ENCODE results near the gene P4HA3. TPM values are rescaled to one million over a fixed set of nuclear protein-coding genes. Genes with fewer than 3 reads are reported as not detected.

P4HA3 gene
- total and polyA plus RNA-seq, 7 donors, result 0.03 to 2.2 (median 0.22) TPM; not detected in 1

DNA sequence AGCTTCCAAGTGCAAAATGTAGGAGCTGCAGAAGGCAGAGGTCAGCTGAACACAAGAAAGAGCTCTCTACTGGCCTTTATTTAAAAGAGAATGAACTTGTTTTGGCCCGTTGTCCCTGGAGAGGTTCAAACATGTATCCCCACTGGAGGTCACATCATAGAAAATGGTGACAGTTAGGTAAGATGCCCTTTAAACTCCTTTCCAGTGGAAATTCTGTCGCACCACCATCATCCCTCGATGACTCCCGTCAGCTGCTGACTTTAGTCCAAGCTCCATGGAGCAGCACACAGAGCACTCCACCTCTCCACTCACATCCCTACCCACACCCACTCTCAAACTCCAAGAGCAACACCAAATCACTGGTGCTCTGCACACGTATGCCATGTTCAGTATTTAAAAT is 15.2 kb upstream of the P4HA3 start:
- no peaks in the 10 kb centered on the region for H3K36me3 ChIP-seq (ENCODE audit: insufficient read depth in 1 of 2, low read depth in 1 of 2)
- ATAC-seq (no peak), DNase-seq (no peak)
- 65 to 78% (median 65%) methylated on average over 5 of the region's 5 CpGs for WGBS, 3 donors
- H3K9me3 ChIP-seq, result no peaks in the 10 kb centered on the region
- intact Hi-C loops (cut with DNase I), result loop anchor here in 1 of 2 donors (5.0 kb wide), 1 partner anchor 71 kb away; the partner anchor contains the start of gene PGM2L1
- peaks cover 33% of the 10 kb centered on the region for H3K4me1 ChIP-seq
- no peaks in the 10 kb centered on the region for H3K27me3 ChIP-seq (ENCODE audit: insufficient read depth in 3 of 3, low read length in 2 of 3)
- H3K4me3 ChIP-seq, result no peak overlapping the region
- H3K27ac ChIP-seq, result peak overlapping the region; percentile 91
- TF ChIP-seq, protein P1, sequence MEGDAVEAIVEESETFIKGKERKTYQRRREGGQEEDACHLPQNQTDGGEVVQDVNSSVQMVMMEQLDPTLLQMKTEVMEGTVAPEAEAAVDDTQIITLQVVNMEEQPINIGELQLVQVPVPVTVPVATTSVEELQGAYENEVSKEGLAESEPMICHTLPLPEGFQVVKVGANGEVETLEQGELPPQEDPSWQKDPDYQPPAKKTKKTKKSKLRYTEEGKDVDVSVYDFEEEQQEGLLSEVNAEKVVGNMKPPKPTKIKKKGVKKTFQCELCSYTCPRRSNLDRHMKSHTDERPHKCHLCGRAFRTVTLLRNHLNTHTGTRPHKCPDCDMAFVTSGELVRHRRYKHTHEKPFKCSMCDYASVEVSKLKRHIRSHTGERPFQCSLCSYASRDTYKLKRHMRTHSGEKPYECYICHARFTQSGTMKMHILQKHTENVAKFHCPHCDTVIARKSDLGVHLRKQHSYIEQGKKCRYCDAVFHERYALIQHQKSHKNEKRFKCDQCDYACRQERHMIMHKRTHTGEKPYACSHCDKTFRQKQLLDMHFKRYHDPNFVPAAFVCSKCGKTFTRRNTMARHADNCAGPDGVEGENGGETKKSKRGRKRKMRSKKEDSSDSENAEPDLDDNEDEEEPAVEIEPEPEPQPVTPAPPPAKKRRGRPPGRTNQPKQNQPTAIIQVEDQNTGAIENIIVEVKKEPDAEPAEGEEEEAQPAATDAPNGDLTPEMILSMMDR (IDR thresholded peaks at IDR 0.05), result no peak

DNA sequence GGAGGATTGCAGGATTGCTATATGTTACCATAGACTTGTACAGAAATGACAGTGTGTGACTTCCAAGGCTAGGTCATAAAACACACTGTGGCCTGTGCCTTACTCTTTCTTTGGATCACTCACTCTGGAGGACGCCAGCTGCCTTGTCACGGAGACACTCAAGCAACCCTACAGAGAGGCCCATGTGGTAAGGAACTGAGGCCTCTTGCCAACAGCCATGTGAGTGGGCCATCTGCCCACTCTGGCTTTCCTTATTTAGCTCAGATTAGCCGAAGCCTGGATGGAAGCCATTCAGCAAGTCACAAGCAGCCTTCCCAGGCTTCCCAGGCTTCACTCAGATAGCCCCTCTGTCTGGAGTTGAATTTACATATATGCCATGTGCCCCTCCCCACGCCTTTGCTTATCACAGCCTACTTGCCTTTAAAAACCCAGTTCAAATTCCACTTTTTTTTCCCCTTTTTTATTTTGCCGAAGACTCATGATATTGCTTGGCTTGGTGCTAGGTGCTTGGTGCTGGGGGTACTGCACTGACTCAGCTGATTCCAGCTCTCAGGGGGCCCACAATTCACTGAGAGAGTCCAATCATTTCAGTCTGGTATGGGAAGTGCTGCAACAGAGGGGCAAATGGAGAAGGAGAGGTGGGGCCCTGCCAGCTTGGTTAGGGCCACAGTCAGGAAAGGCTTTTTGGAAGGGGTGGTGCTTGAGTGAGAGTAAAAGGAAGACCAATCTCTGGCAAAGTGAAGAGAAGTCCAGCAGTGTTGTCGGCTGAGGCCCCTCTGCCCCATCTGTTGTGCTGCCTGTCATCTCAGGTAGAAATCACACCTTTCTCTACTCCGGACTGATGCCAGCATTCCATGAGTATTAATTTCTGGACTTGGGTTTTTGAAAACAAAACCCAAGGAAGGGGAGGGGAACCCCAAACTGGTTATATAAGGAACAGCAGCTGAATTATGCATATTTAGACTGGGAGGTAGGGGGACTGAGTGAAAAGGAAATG is 14.5 kb upstream of the P4HA3 start:
- H3K4me1 ChIP-seq, result peaks cover 38% of the 10 kb centered on the region
- no peaks in the 10 kb centered on the region for H3K27me3 ChIP-seq (ENCODE audit: insufficient read depth in 3 of 3, low read length in 2 of 3)
- H3K27ac ChIP-seq, result peak overlapping the region; percentile 91
- TF ChIP-seq, protein P1 (IDR thresholded peaks at IDR 0.05), result no peak
- H3K36me3 ChIP-seq (ENCODE audit: insufficient read depth in 1 of 2, low read depth in 1 of 2), result no peaks in the 10 kb centered on the region
- DNase-seq (peak; percentile 85 to 94), ATAC-seq (peak; percentile 93 to 97 (median 95))
- no peaks in the 10 kb centered on the region for H3K9me3 ChIP-seq
- WGBS, 3 donors, result 19 to 29% (median 23%) methylated on average over 7 of the region's 7 CpGs
- intact Hi-C loops (cut with DNase I), result loop anchor here in 1 of 2 donors (5.0 kb wide), 1 partner anchor 71 kb away; the partner anchor contains the start of gene PGM2L1
- H3K4me3 ChIP-seq, result no peak overlapping the region

DNA sequence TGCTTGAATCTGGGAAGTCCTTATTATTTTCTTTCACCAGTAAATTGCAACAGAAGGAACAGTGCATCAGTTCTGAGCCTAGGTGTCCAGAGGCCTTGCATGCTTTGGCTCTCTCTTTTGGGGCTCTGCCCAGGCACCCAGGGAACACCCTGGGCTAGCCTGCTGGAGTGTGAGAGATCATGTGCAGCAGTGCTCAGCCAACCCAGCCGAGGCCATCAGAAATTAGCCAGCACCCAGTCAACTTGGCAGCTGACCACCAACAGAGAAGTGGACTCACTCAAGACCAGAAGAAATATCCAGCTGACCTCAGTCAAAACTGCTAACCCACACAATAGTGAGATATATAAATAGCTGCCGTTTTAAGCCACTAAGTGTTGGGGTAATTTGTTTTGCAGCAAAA is 11.2 kb upstream of the P4HA3 start:
- Histone ChIP-seq H3K27ac (peak overlapping the region; percentile 61), H3K36me3 (ENCODE audit: insufficient read depth in 1 of 2, low read depth in 1 of 2) (no peaks in the 10 kb centered on the region), H3K4me1 (peaks cover 51% of the 10 kb centered on the region), H3K9me3 (no peaks in the 10 kb centered on the region), H3K27me3 (ENCODE audit: insufficient read depth in 3 of 3, low read length in 2 of 3) (no peaks in the 10 kb centered on the region), H3K4me3 (no peak overlapping the region)
- intact Hi-C loops (cut with DNase I), result loop anchor here in 1 of 2 donors (5.0 kb wide), 2 partner anchors 65 to 125 kb away; no protein-coding TSS in a partner anchor
- WGBS, 3 donors, result 9 to 33% (median 16%) methylated on average over 2 of the region's 2 CpGs
- TF ChIP-seq, protein P1 (IDR thresholded peaks at IDR 0.05), result no peak
- ATAC-seq (peak; percentile 47 to 85 (median 68)), DNase-seq (peak; percentile 80 to 92)

DNA sequence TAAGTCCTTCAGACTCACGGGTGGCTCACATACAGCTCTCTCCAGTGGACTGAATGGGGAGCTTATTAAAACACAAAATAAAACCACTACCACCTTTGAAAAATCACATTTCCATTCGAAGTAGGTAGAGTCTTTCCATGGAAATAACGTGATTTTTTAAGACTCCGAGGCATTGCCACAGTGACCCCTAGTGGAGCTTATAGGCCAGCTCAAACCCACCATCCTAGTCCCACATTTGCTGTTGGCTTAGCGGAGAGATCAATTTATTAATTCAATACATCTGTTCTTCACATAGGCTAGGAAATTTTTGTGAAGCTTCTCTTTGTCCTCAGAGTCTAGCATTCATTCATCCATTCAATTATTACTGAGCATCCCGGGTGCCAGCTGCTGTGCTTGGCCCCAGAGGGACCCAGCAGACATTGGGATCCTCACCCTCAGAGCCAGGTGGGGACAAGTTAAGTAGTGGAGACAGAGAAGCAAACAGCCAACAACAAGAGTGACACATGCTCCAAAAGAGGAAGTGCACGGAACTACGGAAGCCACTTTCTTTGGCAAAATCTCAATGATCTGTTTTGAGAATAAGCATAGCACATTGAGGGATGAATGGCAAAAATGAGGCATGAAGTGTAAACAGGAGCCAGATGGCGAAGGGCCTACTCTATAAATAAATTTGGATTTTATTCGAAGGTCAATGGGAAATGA is 10.2 kb upstream of the P4HA3 start:
- H3K9me3 ChIP-seq, result peaks cover 3% of the 10 kb centered on the region
- ATAC-seq, result no peak
- H3K27me3 ChIP-seq (ENCODE audit: insufficient read depth in 3 of 3, low read length in 2 of 3), result no peaks in the 10 kb centered on the region
- peak overlapping the region; percentile 61 for H3K27ac ChIP-seq
- H3K4me3 ChIP-seq, result no peak overlapping the region
- peaks cover 51% of the 10 kb centered on the region for H3K4me1 ChIP-seq
- intact Hi-C loops (cut with DNase I), result loop anchor here in 1 of 2 donors (5.0 kb wide), 2 partner anchors 64 to 126 kb away; no protein-coding TSS in a partner anchor
- WGBS, 3 donors, result 26 to 32% (median 29%) methylated on average over 10 of the region's 10 CpGs
- DNase-seq, result no peak
- no peaks in the 10 kb centered on the region for H3K36me3 ChIP-seq (ENCODE audit: insufficient read depth in 1 of 2, low read depth in 1 of 2)
- TF ChIP-seq, protein P1 (IDR thresholded peaks at IDR 0.05), result peak; percentile 44
